ENCODE measurements around the gene ANKMY1. TPM values are rescaled to one million over a fixed set of nuclear protein-coding genes. Genes with fewer than 3 reads are reported as not detected.
"Not testable (repeated sequence)": the region's sequence is repeated elsewhere in the genome, so short reads cannot be mapped to it uniquely, and the experiment has no call there.

Gene ANKMY1
- polyA plus RNA-seq, 12 donors, result 6.0 to 14.1 (median 8.3) TPM; not detected in 1

GRCh38 chr2:240569523-240569997, 11.8 kb upstream of the ANKMY1 start:
- DNase-seq, result no peak

GRCh38 chr2:240568678-240569522, 11.1 kb upstream of the ANKMY1 start:
- DNase-seq, result peak; percentile 68

- DNase-seq, result no peak
Measured at GRCh38 chr2:240567872-240568677, 10.3 kb upstream of the ANKMY1 start, which contains the start of gene RNPEPL1. RNPEPL1 (plus strand) TSS chr2:240568484; CDS start chr2:240568587, 103 bp downstream.

GRCh38 chr2:240567137-240567871, 9.5 kb upstream of the ANKMY1 start:
- DNase-seq, result no peak

DNA sequence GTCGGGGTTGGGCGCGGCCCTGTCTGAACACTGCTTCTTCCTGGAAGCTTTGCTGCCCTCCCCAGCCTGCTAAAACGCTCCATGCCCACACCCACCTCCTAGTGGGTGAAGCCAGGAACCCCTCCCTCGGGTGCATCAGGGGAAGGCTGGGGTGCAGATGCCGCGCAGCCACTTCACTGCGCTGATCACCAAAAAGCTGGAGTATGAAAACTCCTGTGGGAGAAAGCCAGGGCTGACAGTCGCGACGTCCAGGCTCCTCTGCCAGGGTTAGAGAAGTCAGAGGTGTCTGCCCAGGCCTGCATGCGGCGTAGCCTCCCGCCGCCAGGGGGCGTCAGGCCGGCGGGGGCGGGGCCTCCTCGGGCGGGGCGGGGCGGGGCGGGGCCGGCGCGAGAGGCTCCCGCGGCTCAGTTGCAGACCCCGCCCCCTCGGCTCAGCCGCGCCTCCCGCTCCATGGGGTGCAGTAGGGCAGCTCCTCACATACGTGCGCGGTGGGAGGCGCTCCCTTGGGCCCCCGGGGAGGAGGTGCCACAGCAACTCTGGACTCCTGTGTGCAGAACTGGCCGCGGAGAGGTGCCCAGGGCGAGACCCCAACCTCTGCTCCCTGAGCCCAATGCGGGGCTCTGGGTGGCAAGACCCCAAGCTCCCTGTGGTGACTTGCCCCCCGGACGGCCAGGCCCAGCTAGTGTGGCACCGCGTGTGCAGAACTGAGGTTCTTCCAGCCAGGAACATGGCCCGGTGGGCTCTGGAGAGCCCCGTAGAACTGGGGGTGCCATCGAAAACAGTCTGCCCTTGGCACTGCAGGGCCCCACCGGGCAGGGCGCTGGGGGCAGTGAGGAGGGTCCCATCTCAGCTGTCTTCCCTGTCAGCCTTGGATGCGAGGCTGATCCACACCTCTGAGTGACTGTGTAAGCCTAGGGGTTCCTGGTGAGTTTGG, 8.7 kb upstream of the ANKMY1 start:
- peak; percentile 73 for DNase-seq

- no peak for DNase-seq
Measured at GRCh38 chr2:240565333-240566202, 7.8 kb upstream of the ANKMY1 start.

DNA sequence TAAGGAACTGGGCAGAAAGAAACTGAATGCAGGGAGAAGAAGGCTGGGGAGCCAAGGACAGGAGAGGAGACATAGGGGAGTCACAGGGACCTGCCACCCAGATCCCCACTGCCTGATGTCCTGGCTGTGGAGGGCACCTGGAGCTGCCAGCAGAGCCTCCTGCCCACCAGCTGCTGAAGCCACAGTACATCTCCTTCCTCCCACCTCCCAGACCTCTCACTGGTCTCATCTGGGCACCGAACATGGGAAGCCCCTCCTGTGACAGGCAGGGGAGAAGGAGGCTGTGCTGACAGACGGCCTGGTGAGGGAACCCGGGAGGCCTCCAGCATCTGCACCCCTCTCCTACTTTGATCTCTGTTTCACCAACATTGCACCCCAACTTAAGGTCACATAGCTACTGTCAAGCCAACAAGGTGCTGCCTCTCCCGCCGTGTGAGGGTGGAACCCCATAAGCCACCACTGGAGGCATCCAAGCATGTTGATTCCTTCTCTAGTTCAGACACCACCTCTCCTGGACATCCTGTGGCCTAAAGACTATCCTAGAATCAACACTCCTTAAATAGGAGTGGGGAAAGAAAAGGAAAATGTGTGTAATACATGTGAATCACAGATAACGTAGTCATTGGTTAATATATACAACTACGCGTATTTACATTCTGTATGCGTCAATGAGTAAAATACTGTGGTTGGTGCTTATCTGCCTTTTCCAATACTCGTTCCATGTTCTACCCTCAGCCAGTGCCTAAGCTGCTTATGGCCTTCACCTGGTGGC, 7.0 kb upstream of the ANKMY1 start:
- no peak for DNase-seq

- no peak for DNase-seq
Measured at GRCh38 chr2:240563951-240564560, 6.3 kb upstream of the ANKMY1 start.

DNA sequence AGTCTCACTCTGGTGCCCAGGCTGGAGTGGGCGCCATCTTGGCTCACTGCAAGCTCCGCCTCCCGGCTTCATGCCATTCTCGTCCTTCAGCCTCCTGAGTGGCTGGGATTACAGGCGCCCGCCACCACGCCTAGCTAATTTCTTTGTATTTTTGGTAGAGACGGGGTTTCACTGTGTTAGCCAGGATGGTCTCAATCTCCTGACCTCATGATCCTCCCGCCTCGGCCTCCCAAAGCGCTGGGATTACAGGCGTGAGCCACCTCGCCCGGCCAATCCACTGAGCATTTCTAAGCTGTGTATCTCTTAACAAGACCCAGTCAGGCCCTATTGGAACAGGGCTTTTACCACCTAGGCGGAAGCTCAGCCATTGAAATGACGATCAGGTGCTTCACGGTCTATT, 5.4 kb upstream of the ANKMY1 start:
- DNase-seq, result not testable (repeated sequence)

DNA sequence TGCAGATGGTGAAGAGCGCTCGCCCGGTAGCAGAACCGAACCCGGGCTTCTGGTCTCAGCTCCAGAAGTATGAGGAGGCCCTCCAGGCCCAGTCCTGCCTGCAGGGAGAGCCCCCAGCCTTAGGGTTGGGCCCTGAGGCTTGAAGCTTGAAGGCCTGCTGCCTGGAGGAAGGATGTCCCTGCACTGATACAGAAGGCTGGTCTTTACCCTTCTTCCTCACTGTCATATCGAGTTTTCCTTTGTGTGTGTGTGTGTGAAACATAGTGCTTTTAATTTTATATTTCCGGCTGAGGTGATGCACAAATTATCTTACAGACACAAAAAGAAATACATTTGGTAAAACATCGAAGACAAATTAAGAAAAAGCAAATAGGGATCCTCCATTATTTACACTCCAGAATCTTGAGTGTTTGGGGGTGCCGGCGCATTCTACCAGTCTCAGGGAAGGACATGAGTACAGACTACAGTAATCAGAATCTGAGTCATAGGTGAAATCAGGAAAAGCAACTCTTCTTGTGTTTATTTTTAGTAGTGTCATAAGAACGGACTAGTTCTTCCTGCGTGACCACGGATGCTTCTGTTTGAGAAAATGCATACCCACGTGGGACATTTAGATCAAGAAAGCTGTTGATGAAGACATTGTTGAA, 3.7 kb upstream of the ANKMY1 start:
- no peak for DNase-seq

- peak; percentile 99 for DNase-seq
Measured at GRCh38 chr2:240560480-240561324, 2.9 kb upstream of the ANKMY1 start.

DNA sequence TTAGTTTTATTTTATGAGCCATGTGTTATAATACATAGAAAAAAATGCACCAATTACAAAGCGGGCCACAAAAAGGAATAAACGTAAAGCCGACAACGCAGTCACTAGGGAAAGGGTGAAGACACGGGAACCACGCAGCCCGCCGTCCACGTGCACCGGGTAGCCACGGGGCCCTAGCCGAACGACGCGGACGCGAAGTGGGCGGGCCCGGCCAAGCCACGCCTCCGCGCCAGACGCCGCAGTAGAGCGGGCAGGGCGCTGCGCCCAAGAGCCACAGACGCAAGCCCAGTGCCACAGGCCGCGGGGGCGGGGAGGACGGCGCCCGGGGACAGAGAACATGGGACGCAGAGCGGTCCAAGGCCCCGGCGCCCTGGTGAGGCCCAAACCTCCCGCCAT, 2.3 kb upstream of the ANKMY1 start, which contains the start of gene DUSP28:
Gene DUSP28, plus strand, starts transcription at position 274 of the 396 bp plus-strand sequence. CDS start 328 bp downstream, outside the sequence.
- DNase-seq, result peak; percentile 82

GRCh38 chr2:240559286-240559685, 1.5 kb upstream of the ANKMY1 start:
- DNase-seq, result no peak

GRCh38 chr2:240558236-240558761, 511 bp upstream of the ANKMY1 start:
- DNase-seq, result no peak

DNA sequence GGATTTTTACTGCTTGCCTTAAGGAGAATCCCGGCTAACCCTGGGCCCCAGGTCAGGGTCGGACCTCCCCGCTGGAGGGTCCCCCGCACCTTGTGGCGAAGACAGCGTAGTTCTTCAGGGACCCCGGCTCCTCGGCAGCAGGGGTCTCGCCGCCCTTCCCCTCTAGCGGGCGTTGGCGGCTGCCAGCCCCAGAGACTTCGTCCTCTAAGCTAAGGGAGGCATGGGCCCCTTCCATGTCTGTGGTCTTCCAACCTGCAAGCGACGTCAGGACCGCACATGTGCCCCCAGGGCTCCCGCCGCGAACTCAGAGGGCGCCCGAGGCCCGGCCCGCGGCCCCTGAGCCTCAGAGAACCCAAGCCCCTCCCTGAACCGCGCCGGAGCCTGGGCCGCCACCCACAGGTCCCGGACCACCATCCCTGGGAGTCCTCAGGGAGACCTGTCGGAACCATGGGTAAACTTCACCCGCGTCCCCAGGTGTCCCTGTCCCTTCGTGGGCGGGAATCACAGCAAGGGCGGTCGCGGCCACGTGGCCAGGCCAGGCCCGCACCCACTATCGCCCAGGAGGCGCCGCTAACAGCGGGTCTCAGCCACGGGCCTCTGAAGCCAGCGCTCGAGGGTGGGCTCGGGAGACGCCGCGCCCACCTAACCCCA, 562 bp downstream of the ANKMY1 start:
- DNase-seq, result no peak

DNA sequence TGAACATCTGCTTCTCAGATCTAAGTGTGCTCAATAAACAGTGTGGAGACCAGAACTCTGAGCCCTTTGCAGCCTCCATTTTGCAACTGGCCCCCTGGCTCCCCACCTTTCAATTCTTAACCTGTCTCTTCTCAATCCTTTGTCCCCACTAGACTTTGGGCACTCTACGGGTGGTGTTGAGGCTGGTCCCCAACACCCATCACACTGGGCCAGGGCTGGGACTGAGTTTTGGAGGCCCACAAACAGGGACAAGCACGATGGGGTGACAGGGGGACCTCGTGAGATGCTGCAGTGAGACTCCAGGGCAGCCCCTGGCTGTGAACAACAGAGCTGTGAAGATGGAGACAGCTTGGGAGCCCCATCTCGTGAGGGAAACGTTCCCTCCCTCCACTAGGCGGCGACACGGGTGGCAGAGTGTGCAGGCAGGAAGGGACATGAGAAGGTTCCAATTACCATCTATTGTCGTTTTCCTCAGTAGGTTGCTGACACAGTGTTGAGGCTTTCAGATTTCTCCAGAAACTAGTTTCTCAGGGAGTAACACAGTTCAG, 1.2 kb downstream of the ANKMY1 start:
- no peak for DNase-seq
